Spleen (tissue), 7 donors: ENCODE measurements around the gene CDC42BPG.
A peak's percentile ranks its signal among the peaks of the same experiment; 100 is the strongest.

ENCODE experiments used
- POLR2AphosphoS5 ChIP-seq, 3 donors: sonication (generic); formaldehyde crosslinking; IDR thresholded peaks; one replicate each; pipeline ENCODE4 v1.5.1; 2017; ENCODE audit warnings: antibody characterized with exemption in 3 of 3
- TF ChIP-seq, protein P1 (sequence below), 11 experiments: fragments of 200-600 bp in 7 of 11; fragments of 450-650 bp in 4 of 11; sonication (generic) in 4 of 11; IDR thresholded peaks in 8 of 11; conservative IDR thresholded peaks in 3 of 11; 1 replicate in 7 of 11; 2 replicates in 4 of 11; pipeline versions ENCODE4 v1.4.0 to v1.8.0; 2016 to 2021; ENCODE audit warnings: antibody characterized with exemption in 11 of 11, inconsistent platforms in 4 of 11, mild to moderate bottlenecking in 1 of 11
- donor health status: DM: no; HTN: no; CAD: no; lungs with moderate emphysema.
- donor health status: DM: no; HTN: no; CAD: no.
- donor health status: DM: no; HTN: no; CAD: no.

DNA sequence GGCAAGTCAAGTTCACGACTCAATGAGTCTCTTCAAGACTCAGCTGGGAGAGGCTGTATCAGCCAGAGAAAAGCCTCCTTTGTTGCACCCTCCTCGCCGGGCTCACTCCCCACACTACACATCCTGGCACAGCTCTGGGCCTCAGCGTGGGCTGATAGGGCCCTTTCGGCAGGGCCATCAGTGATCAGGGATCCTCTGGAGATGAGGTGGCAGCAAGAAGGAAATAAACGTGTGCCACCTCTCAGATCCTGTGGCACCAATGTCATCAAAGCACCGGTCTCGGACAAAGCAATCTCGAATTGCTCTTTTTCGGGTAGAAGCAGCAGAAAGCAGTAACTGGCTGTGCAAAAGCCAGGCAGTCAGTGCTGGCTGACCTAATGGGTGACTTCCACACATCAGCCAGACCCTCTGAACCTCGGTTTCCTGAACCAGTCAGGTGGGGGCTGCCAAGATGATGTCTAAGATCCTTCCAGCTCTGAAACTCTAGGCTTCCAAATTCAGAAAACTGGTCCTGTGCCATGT, 31.8 kb upstream of the CDC42BPG start:
- TF ChIP-seq, protein P1, sequence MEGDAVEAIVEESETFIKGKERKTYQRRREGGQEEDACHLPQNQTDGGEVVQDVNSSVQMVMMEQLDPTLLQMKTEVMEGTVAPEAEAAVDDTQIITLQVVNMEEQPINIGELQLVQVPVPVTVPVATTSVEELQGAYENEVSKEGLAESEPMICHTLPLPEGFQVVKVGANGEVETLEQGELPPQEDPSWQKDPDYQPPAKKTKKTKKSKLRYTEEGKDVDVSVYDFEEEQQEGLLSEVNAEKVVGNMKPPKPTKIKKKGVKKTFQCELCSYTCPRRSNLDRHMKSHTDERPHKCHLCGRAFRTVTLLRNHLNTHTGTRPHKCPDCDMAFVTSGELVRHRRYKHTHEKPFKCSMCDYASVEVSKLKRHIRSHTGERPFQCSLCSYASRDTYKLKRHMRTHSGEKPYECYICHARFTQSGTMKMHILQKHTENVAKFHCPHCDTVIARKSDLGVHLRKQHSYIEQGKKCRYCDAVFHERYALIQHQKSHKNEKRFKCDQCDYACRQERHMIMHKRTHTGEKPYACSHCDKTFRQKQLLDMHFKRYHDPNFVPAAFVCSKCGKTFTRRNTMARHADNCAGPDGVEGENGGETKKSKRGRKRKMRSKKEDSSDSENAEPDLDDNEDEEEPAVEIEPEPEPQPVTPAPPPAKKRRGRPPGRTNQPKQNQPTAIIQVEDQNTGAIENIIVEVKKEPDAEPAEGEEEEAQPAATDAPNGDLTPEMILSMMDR (IDR thresholded peaks at IDR 0.05 in 8 of 11, conservative IDR thresholded peaks at IDR 0.05 in 3 of 11), result no peak
- peak in 1 of 3 donors; percentile 1 for TF ChIP-seq POLR2AphosphoS5 (IDR thresholded peaks at IDR 0.05)
